ENCODE measurements around the gene C5.

GRCh38 chr9:120942186-120943001 lies 107.7 kb downstream of the C5 start:
- TF ChIP-seq CTCF (conservative IDR thresholded peaks at IDR 0.05 in 1 of 2, IDR thresholded peaks at IDR 0.05 in 1 of 2; ENCODE audit: extremely low read depth in 1 of 2, insufficient read depth in 1 of 2, low read depth in 1 of 2, low read length in 2 of 2) (no peak), EZH2 (IDR thresholded peaks at IDR 0.05; ENCODE audit: borderline replicate concordance, low read length) (no peak)
